ENCODE measurements around the gene GAS2. TPM values are rescaled to one million over a fixed set of nuclear protein-coding genes. Genes with fewer than 3 reads are reported as not detected.

Gene GAS2
- total and polyA plus RNA-seq, 2 donors (not counting 1 experiment from before 2014, with no cell fraction given): 2.5 to 6.5 TPM

DNA sequence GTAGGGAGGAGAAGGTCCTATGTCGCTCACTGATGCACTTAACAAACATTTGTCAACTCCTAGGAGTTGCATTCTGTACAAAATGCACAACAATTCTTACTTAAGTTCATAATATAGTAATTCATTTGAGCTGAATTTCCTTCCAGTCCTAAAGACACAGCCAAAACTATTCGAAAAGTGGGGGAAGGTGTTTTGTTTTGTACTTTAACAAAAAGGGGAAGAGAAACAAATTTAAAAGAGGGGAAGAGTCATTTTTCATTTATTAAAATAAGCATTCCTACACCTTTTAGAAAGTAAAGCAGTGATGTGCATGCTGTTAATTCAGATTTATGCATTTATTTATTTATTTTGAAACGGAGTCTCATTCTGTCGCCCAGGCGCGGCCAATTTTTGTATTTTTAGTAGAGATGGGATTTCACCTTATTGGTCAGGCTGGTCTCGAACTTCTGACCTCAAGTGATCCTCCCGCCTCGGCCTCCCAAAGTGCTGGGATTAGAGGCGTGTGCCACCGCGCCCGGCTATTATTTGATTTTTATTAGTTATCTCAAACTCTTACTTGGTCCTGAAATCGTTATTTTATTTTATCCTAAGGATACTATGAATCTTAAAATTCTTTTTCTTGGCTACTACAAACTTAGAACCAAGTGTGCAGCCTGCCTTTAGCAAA lies 39.7 kb upstream of the GAS2 start:
- Histone ChIP-seq H3K9ac (ENCODE audit: low read length) (peak overlapping the region; percentile 93), H2AFZ (ENCODE audit: insufficient read depth, low read depth, low read length, poor library complexity, severe bottlenecking) (peak overlapping the region; percentile 99), H3K27ac (ENCODE audit: low read length in 2 of 2) (peak overlapping the region; percentile 86 to 92), H3K27me3 (replicated peaks in 1 of 4; ENCODE audit: control extremely low read depth in 1 of 4, control insufficient read depth in 3 of 4, insufficient read depth in 4 of 4, low read length in 3 of 4) (no peaks in the 10 kb centered on the region), H4K20me1 (ENCODE audit: control insufficient read depth, insufficient read depth, low read length, poor library complexity, severe bottlenecking) (no peaks in the 10 kb centered on the region), H3K4me2 (replicated peaks; ENCODE audit: low read depth, low read length, poor library complexity, severe bottlenecking) (peak overlapping the region; percentile 78), H3K4me3 (ENCODE audit: control extremely low read depth in 1 of 5, extremely low read depth in 1 of 5, insufficient read depth in 1 of 5, low read depth in 2 of 5, low read length in 4 of 5) (peak overlapping the region in 2 of 5 experiments; percentile 92 to 99), H3K9me3 (ENCODE audit: control extremely low read depth in 1 of 3, control insufficient read depth in 2 of 3, insufficient read depth in 1 of 3, low read length in 2 of 3) (no peaks in the 10 kb centered on the region), H3K79me2 (ENCODE audit: control insufficient read depth, insufficient read depth, low read length) (peaks cover 27% of the 10 kb centered on the region), H3K36me3 (replicated peaks in 1 of 2; ENCODE audit: control extremely low read depth in 1 of 2, control insufficient read depth in 1 of 2, extremely low read depth in 1 of 2, insufficient read depth in 2 of 2, low read length in 1 of 2) (peaks cover 0 to under 1% of the 10 kb centered on the region in 2 experiments), H3K4me1 (ENCODE audit: control insufficient read depth in 2 of 2, insufficient read depth in 2 of 2, low read length in 2 of 2) (peaks cover 27% of the 10 kb centered on the region in 2 donors)
- H3K4me1 Mint-ChIP-seq: peaks cover 32% of the 10 kb centered on the region
- no peaks in the 10 kb centered on the region for H3K9me3 Mint-ChIP-seq (ENCODE audit: insufficient read depth)
- ChIA-PET POLR2A (no interaction called here), CTCF (interaction anchor here (1.5 kb wide), 1 partner anchor 203 kb away, joined by 7 read pairs; the partner anchor contains the start of gene SVIP)
- TF ChIP-seq, protein P1, sequence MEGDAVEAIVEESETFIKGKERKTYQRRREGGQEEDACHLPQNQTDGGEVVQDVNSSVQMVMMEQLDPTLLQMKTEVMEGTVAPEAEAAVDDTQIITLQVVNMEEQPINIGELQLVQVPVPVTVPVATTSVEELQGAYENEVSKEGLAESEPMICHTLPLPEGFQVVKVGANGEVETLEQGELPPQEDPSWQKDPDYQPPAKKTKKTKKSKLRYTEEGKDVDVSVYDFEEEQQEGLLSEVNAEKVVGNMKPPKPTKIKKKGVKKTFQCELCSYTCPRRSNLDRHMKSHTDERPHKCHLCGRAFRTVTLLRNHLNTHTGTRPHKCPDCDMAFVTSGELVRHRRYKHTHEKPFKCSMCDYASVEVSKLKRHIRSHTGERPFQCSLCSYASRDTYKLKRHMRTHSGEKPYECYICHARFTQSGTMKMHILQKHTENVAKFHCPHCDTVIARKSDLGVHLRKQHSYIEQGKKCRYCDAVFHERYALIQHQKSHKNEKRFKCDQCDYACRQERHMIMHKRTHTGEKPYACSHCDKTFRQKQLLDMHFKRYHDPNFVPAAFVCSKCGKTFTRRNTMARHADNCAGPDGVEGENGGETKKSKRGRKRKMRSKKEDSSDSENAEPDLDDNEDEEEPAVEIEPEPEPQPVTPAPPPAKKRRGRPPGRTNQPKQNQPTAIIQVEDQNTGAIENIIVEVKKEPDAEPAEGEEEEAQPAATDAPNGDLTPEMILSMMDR (IDR thresholded peaks at IDR 0.05): no peak
- no peak for TF ChIP-seq EZH2 (IDR thresholded peaks at IDR 0.05; ENCODE audit: borderline replicate concordance, insufficient read depth, low read depth, low read length, poor library complexity, severe bottlenecking)
- 91% methylated on average over 5 of the region's 14 CpGs for WGBS (ENCODE audit: insufficient coverage)
- no peak for ATAC-seq (ENCODE audit: low read depth)
- intact Hi-C loops (cut with micrococcal nuclease): no loop called here
- H3K4me3 Mint-ChIP-seq: peak overlapping the region; percentile 14
- H3K27ac Mint-ChIP-seq: peak overlapping the region; percentile 46
- DNase-seq: peak; percentile 41
- no peaks in the 10 kb centered on the region for H3K27me3 Mint-ChIP-seq

DNA sequence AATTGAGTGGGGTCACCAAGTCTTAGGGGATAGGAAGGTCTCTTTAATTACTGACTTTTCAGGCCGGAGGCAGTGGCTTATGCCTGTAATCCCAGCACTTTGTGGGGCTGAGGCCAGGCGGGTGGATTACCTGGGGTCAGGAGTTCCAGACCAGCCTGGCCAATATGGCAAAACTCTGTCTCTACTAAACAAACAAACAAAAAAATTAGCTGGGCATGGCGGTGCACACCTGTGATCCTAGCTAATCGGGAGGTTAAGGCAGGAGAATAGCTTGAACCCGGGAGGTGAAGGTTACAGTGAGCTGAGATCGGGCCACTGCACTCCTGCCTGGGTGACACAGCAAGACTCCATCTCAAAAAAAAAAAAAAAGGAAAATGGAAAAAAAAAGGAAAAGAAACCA lies 39.0 kb upstream of the GAS2 start:
- Histone ChIP-seq H3K9me3 (ENCODE audit: control extremely low read depth in 1 of 3, control insufficient read depth in 2 of 3, insufficient read depth in 1 of 3, low read length in 2 of 3) (no peaks in the 10 kb centered on the region), H3K79me2 (ENCODE audit: control insufficient read depth, insufficient read depth, low read length) (peaks cover 26% of the 10 kb centered on the region), H4K20me1 (ENCODE audit: control insufficient read depth, insufficient read depth, low read length, poor library complexity, severe bottlenecking) (no peaks in the 10 kb centered on the region), H3K4me3 (ENCODE audit: control extremely low read depth in 1 of 5, extremely low read depth in 1 of 5, insufficient read depth in 1 of 5, low read depth in 2 of 5, low read length in 4 of 5) (no peak overlapping the region), H3K4me2 (replicated peaks; ENCODE audit: low read depth, low read length, poor library complexity, severe bottlenecking) (no peak overlapping the region), H3K27ac (ENCODE audit: low read length in 2 of 2) (no peak overlapping the region), H2AFZ (ENCODE audit: insufficient read depth, low read depth, low read length, poor library complexity, severe bottlenecking) (no peak overlapping the region), H3K9ac (ENCODE audit: low read length) (no peak overlapping the region), H3K4me1 (ENCODE audit: control insufficient read depth in 2 of 2, insufficient read depth in 2 of 2, low read length in 2 of 2) (peaks cover 27% of the 10 kb centered on the region in 2 donors), H3K27me3 (replicated peaks in 1 of 4; ENCODE audit: control extremely low read depth in 1 of 4, control insufficient read depth in 3 of 4, insufficient read depth in 4 of 4, low read length in 3 of 4) (no peaks in the 10 kb centered on the region), H3K36me3 (replicated peaks in 1 of 2; ENCODE audit: control extremely low read depth in 1 of 2, control insufficient read depth in 1 of 2, extremely low read depth in 1 of 2, insufficient read depth in 2 of 2, low read length in 1 of 2) (no peaks in the 10 kb centered on the region)
- Mint-ChIP-seq H3K27ac (no peak overlapping the region), H3K9me3 (ENCODE audit: insufficient read depth) (no peaks in the 10 kb centered on the region), H3K4me1 (peaks cover 28% of the 10 kb centered on the region), H3K27me3 (no peaks in the 10 kb centered on the region), H3K4me3 (no peak overlapping the region)
- ChIA-PET CTCF (interaction anchor here (0.6 kb wide), 1 partner anchor 244 kb away, joined by 5 read pairs; no protein-coding TSS in a partner anchor), POLR2A (no interaction called here)
- no peak for ATAC-seq (ENCODE audit: low read depth)
- no peak for DNase-seq
- WGBS (ENCODE audit: insufficient coverage): 97% methylated on average over 5 of the region's 6 CpGs
- intact Hi-C loops (cut with micrococcal nuclease): no loop called here
- no peak for TF ChIP-seq EZH2 (IDR thresholded peaks at IDR 0.05; ENCODE audit: borderline replicate concordance, insufficient read depth, low read depth, low read length, poor library complexity, severe bottlenecking)
- TF ChIP-seq, protein P1 (IDR thresholded peaks at IDR 0.05): no peak

All from B cell (primary cell).